Neural cell (in vitro differentiated cells): Measurements from ENCODE around the gene TNS3. TPM values are rescaled to one million over a fixed set of nuclear protein-coding genes. Genes with fewer than 3 reads are reported as not detected.

Experiments used
- H2AFZ ChIP-seq: fragments of 200-600, 300-800 bp; sonication (generic), shearing (Covaris generic); 2 replicates; pipeline ENCODE4 v1.6.0; 2014; ENCODE audit warnings: low read depth, mild to moderate bottlenecking, antibody characterized with exemption, low read length, moderate library complexity
- H3F3A ChIP-seq: fragments of 200-600 bp; shearing (Covaris generic); 2 replicates; pipeline ENCODE4 v1.6.1; 2016; ENCODE audit warnings: mild to moderate bottlenecking, moderate library complexity, mixed read lengths, antibody characterized with exemption, low read length; ENCODE audit not compliant: insufficient read depth, poor library complexity, severe bottlenecking
- H3K27ac ChIP-seq: fragments of 200-600, 300-800 bp; sonication (generic), shearing (Covaris generic); 2 replicates; pipeline ENCODE4 v1.5.1; 2014; ENCODE audit warnings: mild to moderate bottlenecking, low read length, moderate library complexity
- H3K27me3 ChIP-seq: fragments of 300-800, 200-600 bp; sonication (generic), shearing (Covaris generic); 2 replicates; pipeline ENCODE4 v1.6.0; 2014; ENCODE audit warnings: mild to moderate bottlenecking, low read depth, low read length, moderate library complexity; ENCODE audit not compliant: insufficient read depth
- H3K36me3 ChIP-seq: fragments of 300-800, 200-600 bp; sonication (generic), shearing (Covaris generic); 2 replicates; pipeline ENCODE4 v1.5.1; 2014; ENCODE audit warnings: mild to moderate bottlenecking, antibody characterized with exemption, low read length, moderate library complexity; ENCODE audit not compliant: insufficient read depth
- H3K4me2 ChIP-seq: fragments of 300-800, 200-600 bp; sonication (generic), shearing (Covaris generic); 2 replicates; pipeline ENCODE4 v1.6.0; 2014; ENCODE audit warnings: mild to moderate bottlenecking, low read length
- H3K4me3 ChIP-seq: fragments of 300-800, 200-600 bp; sonication (generic), shearing (Covaris generic); 2 replicates; pipeline ENCODE4 v1.5.1; 2014; ENCODE audit warnings: mild to moderate bottlenecking, low read length, moderate library complexity
- H3K79me2 ChIP-seq: fragments of 200-600 bp; shearing (Covaris generic); replicated peaks from 2 replicates; pipeline ENCODE4 v1.6.0; 2014; ENCODE audit warnings: mild to moderate bottlenecking, low read length, moderate library complexity; ENCODE audit not compliant: insufficient read depth
- H3K9ac ChIP-seq: fragments of 300-800, 200-600 bp; sonication (generic), shearing (Covaris generic); 2 replicates; pipeline ENCODE4 v1.6.1; 2016; ENCODE audit warnings: mild to moderate bottlenecking, low read length, mixed read lengths
- H3K9me2 ChIP-seq: fragments of 200-600 bp; shearing (Covaris generic); 2 replicates; pipeline ENCODE4 v1.6.1; 2016; ENCODE audit warnings: mild to moderate bottlenecking, low read length, mixed read lengths; ENCODE audit not compliant: insufficient read depth
- H3K9me3 ChIP-seq: fragments of 200-600, 300-800 bp; sonication (generic), shearing (Covaris generic); 2 replicates; pipeline ENCODE4 v1.6.1; 2016; ENCODE audit warnings: mild to moderate bottlenecking, mixed run types, low read length, moderate library complexity, mixed read lengths
- H4K20me1 ChIP-seq: fragments of 200-600 bp; shearing (Covaris generic); 2 replicates; pipeline ENCODE4 v1.6.1; 2016; ENCODE audit warnings: mild to moderate bottlenecking, mixed run types; ENCODE audit not compliant: insufficient read depth
- CTCF ChIP-seq: fragments of 450-650 bp; IDR thresholded peaks from 2 replicates; pipeline ENCODE4 v1.5.1; 2014; ENCODE audit warnings: antibody characterized with exemption, mild to moderate bottlenecking, moderate library complexity; ENCODE audit not compliant: poor library complexity, severe bottlenecking
- EP300 ChIP-seq: fragments of 450-650 bp; conservative IDR thresholded peaks from 2 replicates; pipeline ENCODE4 v1.6.1; 2014; ENCODE audit warnings: antibody characterized with exemption, mild to moderate bottlenecking, moderate library complexity; ENCODE audit not compliant: poor library complexity, severe bottlenecking
- EZH2 ChIP-seq: fragments of 200-600, 300-800 bp; shearing (Covaris generic), sonication (generic); IDR thresholded peaks from 2 replicates; pipeline ENCODE4 v1.6.1; 2014; ENCODE audit warnings: antibody characterized with exemption, low read length, borderline replicate concordance, mild to moderate bottlenecking; ENCODE audit not compliant: insufficient read depth, poor library complexity, severe bottlenecking
- MXI1 ChIP-seq: fragments of 450-650 bp; conservative IDR thresholded peaks from 2 replicates; pipeline ENCODE4 v1.6.1; 2014; ENCODE audit warnings: antibody characterized with exemption, mild to moderate bottlenecking; ENCODE audit not compliant: poor library complexity, severe bottlenecking
- POLR2AphosphoS5 ChIP-seq: IDR thresholded peaks from 2 replicates; pipeline ENCODE4 v1.6.1; 2012
- RAD21 ChIP-seq: fragments of 450-650 bp; conservative IDR thresholded peaks from 2 replicates; pipeline ENCODE4 v1.6.1; 2014; ENCODE audit warnings: antibody characterized with exemption, mild to moderate bottlenecking, moderate library complexity
- REST ChIP-seq: IDR thresholded peaks from 2 replicates; pipeline ENCODE4 v1.6.1; 2012; ENCODE audit warnings: borderline replicate concordance
- SMC3 ChIP-seq: fragments of 450-650 bp; conservative IDR thresholded peaks from 2 replicates; pipeline ENCODE4 v1.6.1; 2014; ENCODE audit warnings: antibody characterized with exemption, mild to moderate bottlenecking, moderate library complexity; ENCODE audit not compliant: poor library complexity
- TAF1 ChIP-seq: IDR thresholded peaks from 2 replicates; pipeline ENCODE4 v1.6.1; 2012; ENCODE audit warnings: low read depth
- polyA plus RNA-seq: library from polyadenylated mRNA; depleted of rRNA; stranded (reverse); fragments of >200 nt; gene quantifications from 2 replicates; pipeline ENCODE4 v1.2.3, GENCODE V29; 2014

The TNS3 gene
- polyA plus RNA-seq, 1 donor from 2014 or later = 0.58 TPM

DNA sequence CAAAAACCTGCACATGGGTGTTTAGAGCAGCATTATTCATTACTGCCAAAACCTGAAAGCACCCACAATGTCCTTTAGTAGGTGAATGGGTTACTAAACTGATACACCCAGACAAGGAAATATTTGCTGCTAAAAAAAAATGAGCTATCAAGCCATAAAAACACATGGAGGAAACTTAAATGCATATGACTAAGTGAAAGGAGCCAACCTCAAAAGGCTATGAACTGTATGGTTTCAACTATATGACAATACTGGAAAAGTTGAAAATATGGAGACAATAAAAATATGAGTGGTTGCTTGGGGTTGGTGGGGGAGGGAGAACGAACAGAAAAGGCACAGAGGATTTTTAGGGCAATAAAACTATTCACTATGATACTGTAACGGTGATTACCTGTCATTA lies 291.0 kb downstream of the TNS3 start:
- Histone ChIP-seq H3K27ac (no peak overlapping the region), H3K9me3 (no peaks in the 10 kb centered on the region), H3K4me2 (no peak overlapping the region), H3K27me3 (no peaks in the 10 kb centered on the region), H3K4me3 (no peak overlapping the region), H3F3A (no peaks in the 10 kb centered on the region), H3K9ac (no peak overlapping the region), H3K36me3 (no peaks in the 10 kb centered on the region), H4K20me1 (no peaks in the 10 kb centered on the region), H3K9me2 (no peaks in the 10 kb centered on the region), H2AFZ (no peak overlapping the region), H3K79me2 (no peaks in the 10 kb centered on the region)
- TF ChIP-seq POLR2AphosphoS5 (no peak), REST (no peak), RAD21 (no peak), MXI1 (no peak), EZH2 (no peak), TAF1 (no peak), EP300 (no peak), SMC3 (no peak), CTCF (no peak)

DNA sequence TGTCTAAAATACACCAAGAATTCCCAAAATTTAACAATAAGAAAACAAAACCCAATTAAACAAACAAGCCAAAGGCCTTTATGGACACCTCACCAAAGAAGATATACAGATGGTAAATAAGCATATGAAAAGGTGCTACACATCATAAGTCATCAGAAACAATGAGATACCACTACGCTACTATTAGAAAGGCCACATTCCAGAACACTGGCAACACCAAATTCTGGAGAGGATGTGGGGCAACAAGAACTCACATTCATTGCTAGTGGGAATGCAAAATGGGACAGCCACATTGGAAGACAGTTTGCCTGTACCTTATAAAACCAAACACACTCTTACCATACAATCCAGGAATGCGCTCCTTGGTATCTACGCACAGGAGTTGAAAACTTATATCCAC lies 291.4 kb downstream of the TNS3 start:
- H3K4me2 ChIP-seq = no peak overlapping the region
- no peak overlapping the region for H3K4me3 ChIP-seq
- no peaks in the 10 kb centered on the region for H3F3A ChIP-seq
- no peaks in the 10 kb centered on the region for H3K9me2 ChIP-seq
- no peaks in the 10 kb centered on the region for H4K20me1 ChIP-seq
- H3K27me3 ChIP-seq = no peaks in the 10 kb centered on the region
- TF ChIP-seq EZH2 (no peak), CTCF (no peak), EP300 (no peak), POLR2AphosphoS5 (no peak), MXI1 (no peak), SMC3 (no peak), REST (no peak), RAD21 (no peak), TAF1 (no peak)
- H3K9me3 ChIP-seq = no peaks in the 10 kb centered on the region
- no peaks in the 10 kb centered on the region for H3K79me2 ChIP-seq
- H3K9ac ChIP-seq = no peak overlapping the region
- H2AFZ ChIP-seq = no peak overlapping the region
- H3K27ac ChIP-seq = no peak overlapping the region
- H3K36me3 ChIP-seq = no peaks in the 10 kb centered on the region
